ENCODE results near the gene TNNI3K. TPM values are rescaled to one million over a fixed set of nuclear protein-coding genes. Genes with fewer than 3 reads are reported as not detected.

TNNI3K gene
- polyA plus RNA-seq, 1 experiment: not detected

GRCh38 chr1:74523873-74524480 lies 288.8 kb downstream of the TNNI3K start:
- ChIA-PET CTCF (no interaction called here), POLR2A (no interaction called here)

GRCh38 chr1:74526708-74527107 lies 291.5 kb downstream of the TNNI3K start:
- Histone ChIP-seq H3K27me3 (ENCODE audit: control insufficient read depth, insufficient read depth, low read length) (no peaks in the 10 kb centered on the region), H3K4me3 (ENCODE audit: low read depth, low read length) (no peak overlapping the region), H3K36me3 (ENCODE audit: control insufficient read depth, insufficient read depth, low read length) (no peaks in the 10 kb centered on the region)
- POLR2A ChIA-PET: no interaction called here
- CTCF ChIA-PET: no interaction called here
- no peak for TF ChIP-seq CTCF (IDR thresholded peaks at IDR 0.05; ENCODE audit: insufficient read depth, low read depth, low read length)
- no peak for DNase-seq (ENCODE audit: low read depth)

More at GRCh38 chr1:74523873-74524480, 288.8 kb downstream of the TNNI3K start:
- no peak for DNase-seq (ENCODE audit: low read depth)
- Histone ChIP-seq H3K27me3 (ENCODE audit: control insufficient read depth, insufficient read depth, low read length) (no peaks in the 10 kb centered on the region), H3K4me3 (ENCODE audit: low read depth, low read length) (no peak overlapping the region), H3K36me3 (ENCODE audit: control insufficient read depth, insufficient read depth, low read length) (no peaks in the 10 kb centered on the region)
- no peak for TF ChIP-seq CTCF (IDR thresholded peaks at IDR 0.05; ENCODE audit: insufficient read depth, low read depth, low read length)

GRCh38 chr1:74528123-74528522 lies 292.9 kb downstream of the TNNI3K start:
- no peak for TF ChIP-seq CTCF (IDR thresholded peaks at IDR 0.05; ENCODE audit: insufficient read depth, low read depth, low read length)
- Histone ChIP-seq H3K4me3 (ENCODE audit: low read depth, low read length) (no peak overlapping the region), H3K27me3 (ENCODE audit: control insufficient read depth, insufficient read depth, low read length) (no peaks in the 10 kb centered on the region), H3K36me3 (ENCODE audit: control insufficient read depth, insufficient read depth, low read length) (no peaks in the 10 kb centered on the region)
- CTCF ChIA-PET: no interaction called here
- POLR2A ChIA-PET: no interaction called here
- no peak for DNase-seq (ENCODE audit: low read depth)

GRCh38 chr1:74530892-74531291 lies 295.7 kb downstream of the TNNI3K start:
- no peak for TF ChIP-seq CTCF (IDR thresholded peaks at IDR 0.05; ENCODE audit: insufficient read depth, low read depth, low read length)
- DNase-seq (ENCODE audit: low read depth): no peak
- H3K4me3 ChIP-seq (ENCODE audit: low read depth, low read length): no peak overlapping the region
- no peaks in the 10 kb centered on the region for H3K36me3 ChIP-seq (ENCODE audit: control insufficient read depth, insufficient read depth, low read length)
- no peaks in the 10 kb centered on the region for H3K27me3 ChIP-seq (ENCODE audit: control insufficient read depth, insufficient read depth, low read length)
- ChIA-PET POLR2A (no interaction called here), CTCF (no interaction called here)

GRCh38 chr1:74531796-74532195 lies 296.6 kb downstream of the TNNI3K start:
- TF ChIP-seq CTCF (IDR thresholded peaks at IDR 0.05; ENCODE audit: insufficient read depth, low read depth, low read length): no peak
- POLR2A ChIA-PET: no interaction called here
- Histone ChIP-seq H3K4me3 (ENCODE audit: low read depth, low read length) (no peak overlapping the region), H3K27me3 (ENCODE audit: control insufficient read depth, insufficient read depth, low read length) (no peaks in the 10 kb centered on the region), H3K36me3 (ENCODE audit: control insufficient read depth, insufficient read depth, low read length) (no peaks in the 10 kb centered on the region)
- DNase-seq (ENCODE audit: low read depth): no peak
- CTCF ChIA-PET: no interaction called here
